ENCODE measurements around the gene ZNF831. TPM values are rescaled to one million over a fixed set of nuclear protein-coding genes. Genes with fewer than 3 reads are reported as not detected.

The ZNF831 gene
- total RNA-seq (10 to 100 TPM; 37.8 to 42.0 TPM), total RNA-seq (103 to 249 reads per million in 2 donors)

DNA sequence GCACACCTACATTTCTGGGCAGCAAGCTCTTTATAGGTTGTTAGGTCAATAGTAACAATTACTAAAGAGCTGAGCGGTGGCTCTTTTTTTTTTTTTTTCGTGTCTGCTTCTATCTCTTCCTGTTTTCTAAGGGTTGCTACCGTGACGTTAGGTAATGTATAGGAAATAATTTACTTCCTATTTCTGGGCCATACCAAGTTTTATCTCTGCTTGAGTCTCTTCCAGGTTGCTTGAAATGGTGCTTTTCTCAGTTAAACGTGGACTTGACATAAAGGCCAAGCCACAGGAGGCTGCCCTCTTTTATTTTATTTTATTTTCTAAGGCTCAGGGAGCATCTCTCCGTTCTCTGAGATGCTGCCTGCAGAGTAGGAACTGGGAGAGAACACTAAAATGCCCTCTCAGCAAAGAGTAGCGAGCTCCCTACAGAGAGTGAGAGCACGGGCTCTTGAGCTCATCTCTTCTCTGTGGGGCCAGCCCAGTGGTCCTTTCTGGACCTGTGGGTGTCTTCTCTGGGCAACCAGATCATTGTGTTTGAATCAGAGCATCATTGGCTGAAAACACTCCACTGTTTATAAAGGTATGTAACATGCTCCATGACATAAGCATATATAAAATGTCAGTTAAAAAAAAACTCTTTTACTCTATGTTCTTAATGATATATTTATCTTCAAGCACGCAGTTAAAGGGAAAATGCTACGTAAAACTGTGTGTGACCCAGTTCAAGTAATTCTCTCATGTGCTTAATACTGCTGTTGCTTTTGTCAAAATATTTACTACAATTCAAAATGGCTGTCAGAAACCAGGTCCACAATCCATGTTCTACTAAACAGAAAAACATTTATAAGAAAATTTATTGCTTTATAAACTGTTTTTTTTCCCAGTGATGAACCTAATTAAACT, at the start of gene ZNF831:
ZNF831 (plus strand) TSS at position 191 of the 900 bp plus-strand sequence. CDS start 27,199 bp downstream, outside the sequence.
- Mint-ChIP-seq H3K4me1 (peaks cover 67% of the 10 kb centered on the region), H3K27me3 (no peaks in the 10 kb centered on the region), H3K4me3 (peak within 1 kb of the TSS; percentile 94), H3K27ac (peak within 1 kb of the TSS; percentile 100), H3K36me3 (ENCODE audit: low read depth) (no peaks in the 10 kb centered on the region)
- DNase-seq (no peak), ATAC-seq (peak; percentile 31)
- H3K9me3 ChIP-seq (ENCODE audit: control insufficient read depth, low read length, poor library complexity, severe bottlenecking), result no peaks in the 10 kb centered on the region

DNA sequence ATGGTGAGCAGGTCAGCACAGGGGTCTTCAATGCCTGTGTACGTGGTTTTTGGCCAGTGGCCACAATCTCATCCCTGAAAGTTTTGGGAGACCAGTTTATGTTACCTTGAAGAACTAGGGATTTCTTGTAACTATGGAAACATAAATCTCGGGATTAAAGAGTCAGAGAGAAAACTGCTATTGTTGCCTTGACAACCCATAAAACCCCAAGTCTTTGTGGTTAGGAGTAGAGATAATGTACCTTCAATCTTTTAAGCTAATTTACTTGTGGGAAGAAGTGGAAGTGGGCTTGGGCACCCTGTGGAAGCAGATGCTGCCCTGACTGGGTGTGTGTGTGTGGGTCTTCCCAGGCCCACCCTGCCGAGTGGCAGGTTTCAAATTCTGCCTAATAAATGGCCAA, 46.1 kb upstream of the ZNF831 start:
- peak overlapping the region; percentile 28 for H3K4me3 Mint-ChIP-seq
- ATAC-seq, result peak; percentile 37
- DNase-seq, result no peak
- no peaks in the 10 kb centered on the region for H3K9me3 ChIP-seq (ENCODE audit: control insufficient read depth, low read length, poor library complexity, severe bottlenecking)
- no peaks in the 10 kb centered on the region for H3K36me3 Mint-ChIP-seq (ENCODE audit: low read depth)
- H3K27ac Mint-ChIP-seq, result peak overlapping the region; percentile 87
- H3K27me3 Mint-ChIP-seq, result no peaks in the 10 kb centered on the region
- peaks cover 53% of the 10 kb centered on the region for H3K4me1 Mint-ChIP-seq

DNA sequence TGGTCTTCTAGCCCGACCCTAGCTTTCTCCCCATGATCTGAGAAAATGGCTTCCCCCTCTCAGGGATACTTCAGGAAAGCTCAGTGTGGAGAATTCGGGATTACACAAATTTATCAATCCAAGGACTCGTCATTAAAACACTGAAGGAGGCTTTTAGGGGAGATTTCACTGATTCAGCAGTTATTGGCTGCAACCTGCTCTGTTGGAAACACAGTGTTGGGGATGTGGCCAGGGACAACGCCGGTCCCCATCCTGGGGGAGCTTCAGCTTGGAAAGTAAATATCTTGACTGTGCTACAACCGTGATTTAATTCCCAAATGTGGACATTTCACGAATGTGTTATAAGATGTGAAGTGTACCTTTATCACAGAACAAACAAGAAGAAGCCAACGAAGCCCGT, 44.8 kb upstream of the ZNF831 start:
- no peaks in the 10 kb centered on the region for H3K9me3 ChIP-seq (ENCODE audit: control insufficient read depth, low read length, poor library complexity, severe bottlenecking)
- Mint-ChIP-seq H3K27ac (peak overlapping the region; percentile 87), H3K36me3 (ENCODE audit: low read depth) (no peaks in the 10 kb centered on the region), H3K27me3 (no peaks in the 10 kb centered on the region), H3K4me1 (peaks cover 66% of the 10 kb centered on the region), H3K4me3 (no peak overlapping the region)
- no peak for DNase-seq
- ATAC-seq, result no peak

DNA sequence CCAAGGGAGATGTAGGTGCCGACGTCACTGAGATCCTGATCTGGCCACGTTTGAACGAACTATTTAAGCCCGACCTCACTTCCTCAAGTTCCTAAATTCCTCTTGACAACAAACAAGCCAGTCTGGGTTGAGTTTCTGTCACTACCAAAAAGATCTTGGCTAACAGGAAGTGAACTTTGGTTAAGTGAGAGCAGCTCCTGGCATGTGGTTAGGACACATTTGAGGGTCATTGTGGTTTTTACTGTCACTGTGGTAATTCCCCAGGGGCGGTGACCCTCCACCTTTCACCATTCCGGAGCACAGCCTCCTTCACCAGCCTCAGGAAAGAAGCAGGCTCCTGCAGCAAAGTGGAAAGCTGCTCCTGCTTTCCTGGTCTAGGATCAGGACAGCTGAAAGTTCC, 43.1 kb upstream of the ZNF831 start:
- DNase-seq (peak in 2 of 3 donors; percentile 14 to 27), ATAC-seq (peak; percentile 42)
- H3K4me3 Mint-ChIP-seq, result peak overlapping the region; percentile 90
- H3K4me1 Mint-ChIP-seq, result peaks cover 71% of the 10 kb centered on the region
- H3K9me3 ChIP-seq (ENCODE audit: control insufficient read depth, low read length, poor library complexity, severe bottlenecking), result no peaks in the 10 kb centered on the region
- H3K27me3 Mint-ChIP-seq, result no peaks in the 10 kb centered on the region
- H3K36me3 Mint-ChIP-seq (ENCODE audit: low read depth), result no peaks in the 10 kb centered on the region
- H3K27ac Mint-ChIP-seq, result peak overlapping the region; percentile 100

DNA sequence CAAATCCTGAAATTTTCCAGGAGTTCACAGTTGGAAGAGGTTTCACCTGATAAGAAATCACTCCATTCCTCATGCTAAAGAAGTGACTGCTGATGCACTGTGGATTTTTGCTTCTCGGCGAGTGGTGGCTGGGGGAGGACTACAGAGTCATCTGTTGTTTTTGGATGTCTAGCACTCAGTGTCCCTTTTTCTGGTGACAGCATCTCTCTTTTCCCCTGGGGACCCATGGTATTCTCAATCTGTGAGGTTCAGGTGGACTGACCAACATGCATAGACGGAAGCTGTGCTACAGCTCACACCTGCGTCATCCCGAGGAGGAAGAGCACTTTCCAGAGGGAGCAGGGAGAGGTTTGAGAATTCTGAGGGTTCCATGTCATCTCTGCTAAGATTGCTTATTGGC, 42.7 kb upstream of the ZNF831 start:
- no peaks in the 10 kb centered on the region for H3K9me3 ChIP-seq (ENCODE audit: control insufficient read depth, low read length, poor library complexity, severe bottlenecking)
- ATAC-seq (no peak), DNase-seq (no peak)
- H3K27me3 Mint-ChIP-seq, result no peaks in the 10 kb centered on the region
- H3K27ac Mint-ChIP-seq, result peak overlapping the region; percentile 100
- peaks cover 69% of the 10 kb centered on the region for H3K4me1 Mint-ChIP-seq
- H3K4me3 Mint-ChIP-seq, result peak overlapping the region; percentile 90
- H3K36me3 Mint-ChIP-seq (ENCODE audit: low read depth), result no peaks in the 10 kb centered on the region

DNA sequence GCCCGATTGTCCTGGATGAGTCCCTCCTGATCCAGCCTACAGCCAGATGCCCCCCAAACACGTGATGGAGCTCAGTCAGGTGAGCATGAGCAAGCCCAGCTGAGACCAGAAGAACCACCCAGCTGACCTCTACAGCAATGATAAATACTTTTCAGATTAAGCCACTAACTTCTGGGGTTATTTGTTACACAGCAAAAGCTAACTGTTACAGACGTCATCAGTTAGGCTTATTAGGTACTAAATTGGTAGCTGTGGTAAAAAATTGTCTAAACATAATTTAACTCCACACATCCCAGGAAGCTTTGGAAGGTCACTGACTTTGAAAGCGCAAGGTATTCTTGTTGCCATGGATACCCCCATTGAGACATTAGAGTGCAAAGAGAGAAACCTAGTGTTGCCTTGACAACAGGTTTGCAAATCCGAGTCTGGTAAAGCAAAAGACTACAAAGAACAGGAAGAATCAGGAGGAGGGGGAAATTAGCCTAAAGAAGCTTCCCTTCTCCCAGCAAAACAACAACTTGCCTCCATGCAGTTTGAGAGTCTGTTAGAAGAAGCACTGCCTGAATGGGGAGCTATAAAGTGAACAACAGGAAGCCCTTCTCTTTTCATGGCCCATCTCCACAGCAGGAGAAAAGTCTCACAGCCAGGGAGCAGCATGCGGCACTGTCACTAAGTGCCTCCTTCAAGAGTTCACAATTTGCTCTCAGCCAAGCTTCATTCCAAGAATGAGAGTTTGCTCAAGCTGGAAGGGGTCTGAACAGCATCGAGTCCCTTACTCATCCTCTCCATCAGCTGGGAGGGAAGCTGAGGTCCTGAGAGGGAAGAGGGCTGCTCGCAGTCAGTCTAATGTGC, 41.7 kb upstream of the ZNF831 start:
- H3K9me3 ChIP-seq (ENCODE audit: control insufficient read depth, low read length, poor library complexity, severe bottlenecking), result no peaks in the 10 kb centered on the region
- Mint-ChIP-seq H3K4me1 (peaks cover 66% of the 10 kb centered on the region), H3K27me3 (no peaks in the 10 kb centered on the region), H3K4me3 (peak overlapping the region; percentile 90), H3K27ac (peak overlapping the region; percentile 100), H3K36me3 (ENCODE audit: low read depth) (no peaks in the 10 kb centered on the region)
- DNase-seq (no peak), ATAC-seq (peak; percentile 34)

DNA sequence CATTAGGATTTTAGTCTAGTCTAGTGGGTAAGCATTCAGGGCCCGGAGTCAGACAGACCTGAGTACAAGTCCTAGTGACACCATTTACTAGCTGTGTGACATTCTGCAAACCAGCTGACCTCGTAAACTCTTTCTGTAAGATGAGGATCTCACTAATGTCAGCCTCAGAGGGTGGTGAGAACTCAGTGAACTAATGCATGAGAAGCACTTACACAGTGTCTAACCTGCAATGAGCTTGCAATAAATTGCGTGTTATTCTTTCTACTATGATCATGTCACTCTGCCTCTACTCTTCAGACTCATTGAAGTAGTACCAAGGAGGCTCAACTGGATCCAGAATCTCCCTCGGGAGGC, 41.1 kb upstream of the ZNF831 start:
- Mint-ChIP-seq H3K27me3 (no peaks in the 10 kb centered on the region), H3K36me3 (ENCODE audit: low read depth) (peaks cover 2% of the 10 kb centered on the region), H3K27ac (peak overlapping the region; percentile 100), H3K4me1 (peaks cover 65% of the 10 kb centered on the region), H3K4me3 (peak overlapping the region; percentile 90)
- ATAC-seq (peak; percentile 34), DNase-seq (no peak)
- no peaks in the 10 kb centered on the region for H3K9me3 ChIP-seq (ENCODE audit: control insufficient read depth, low read length, poor library complexity, severe bottlenecking)

DNA sequence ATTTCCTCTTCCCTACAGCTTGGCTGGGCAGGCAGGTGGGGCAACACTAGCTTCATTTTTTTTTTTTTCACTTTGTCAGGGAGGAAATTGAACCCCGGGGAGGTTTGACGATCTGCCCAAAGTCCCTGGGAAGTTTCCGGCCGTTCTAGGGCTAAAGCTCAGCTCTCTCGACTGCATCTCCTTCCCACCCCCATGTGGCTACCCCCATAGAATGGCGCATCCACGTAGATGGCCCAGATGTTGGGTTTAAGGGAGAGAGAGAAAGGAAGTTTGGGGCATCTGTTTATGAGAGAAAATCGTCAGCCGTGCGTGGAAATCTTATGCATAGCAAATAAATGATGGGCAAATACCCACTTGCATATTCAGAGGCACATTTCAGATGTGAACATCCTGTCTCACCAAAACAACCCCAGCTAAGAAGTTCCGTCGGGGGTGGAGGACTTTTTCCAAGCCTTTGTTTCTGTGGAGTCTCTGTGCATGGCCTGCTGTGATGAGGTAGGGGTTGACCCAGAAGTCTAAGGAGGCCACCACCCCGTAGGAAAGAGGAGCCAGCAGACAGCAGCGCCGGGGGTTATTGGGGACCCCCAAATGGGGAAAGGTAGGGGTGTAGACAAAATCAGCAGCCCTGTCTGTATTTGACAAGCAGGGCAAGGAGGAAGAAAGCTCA, 40.5 kb upstream of the ZNF831 start:
- Mint-ChIP-seq H3K36me3 (ENCODE audit: low read depth) (peaks cover 2% of the 10 kb centered on the region), H3K27me3 (no peaks in the 10 kb centered on the region), H3K4me3 (peak overlapping the region; percentile 90), H3K27ac (peak overlapping the region; percentile 100), H3K4me1 (peaks cover 62% of the 10 kb centered on the region)
- ATAC-seq (peak; percentile 66), DNase-seq (peak in 2 of 3 donors; percentile 21 to 35)
- H3K9me3 ChIP-seq (ENCODE audit: control insufficient read depth, low read length, poor library complexity, severe bottlenecking), result no peaks in the 10 kb centered on the region

DNA sequence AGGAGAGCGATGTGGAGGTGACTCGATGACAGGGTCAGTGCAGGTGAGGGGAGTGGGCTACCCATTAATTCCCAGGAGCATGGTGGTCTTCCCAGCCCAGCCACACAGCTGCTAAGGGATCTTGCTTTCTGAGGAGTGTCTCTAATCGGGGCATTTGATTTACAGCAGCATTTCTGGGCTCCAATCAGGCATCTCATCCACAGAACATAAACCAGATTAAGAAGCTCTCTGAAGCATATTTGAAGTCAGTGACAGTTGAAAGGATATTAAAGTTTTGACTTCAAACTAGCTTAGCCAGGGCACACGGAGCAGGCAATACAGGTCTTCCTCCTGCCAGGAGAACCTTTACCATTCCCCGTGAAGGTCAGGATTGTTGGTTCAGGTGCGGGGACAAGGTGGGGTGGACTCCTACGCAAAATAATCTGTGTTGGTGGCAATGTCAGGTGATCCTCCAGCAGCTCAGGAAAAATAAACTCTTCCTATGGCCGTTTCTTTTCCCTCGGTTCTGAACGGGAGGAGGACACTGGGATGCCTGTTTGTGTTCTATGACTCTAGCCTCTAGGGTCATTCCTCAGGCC, 39.9 kb upstream of the ZNF831 start:
- H3K36me3 Mint-ChIP-seq (ENCODE audit: low read depth), result peaks cover 2% of the 10 kb centered on the region
- DNase-seq (no peak), ATAC-seq (no peak)
- peaks cover 59% of the 10 kb centered on the region for H3K4me1 Mint-ChIP-seq
- H3K27ac Mint-ChIP-seq, result peak overlapping the region; percentile 100
- H3K27me3 Mint-ChIP-seq, result no peaks in the 10 kb centered on the region
- H3K4me3 Mint-ChIP-seq, result peak overlapping the region; percentile 90
- no peaks in the 10 kb centered on the region for H3K9me3 ChIP-seq (ENCODE audit: control insufficient read depth, low read length, poor library complexity, severe bottlenecking)

DNA sequence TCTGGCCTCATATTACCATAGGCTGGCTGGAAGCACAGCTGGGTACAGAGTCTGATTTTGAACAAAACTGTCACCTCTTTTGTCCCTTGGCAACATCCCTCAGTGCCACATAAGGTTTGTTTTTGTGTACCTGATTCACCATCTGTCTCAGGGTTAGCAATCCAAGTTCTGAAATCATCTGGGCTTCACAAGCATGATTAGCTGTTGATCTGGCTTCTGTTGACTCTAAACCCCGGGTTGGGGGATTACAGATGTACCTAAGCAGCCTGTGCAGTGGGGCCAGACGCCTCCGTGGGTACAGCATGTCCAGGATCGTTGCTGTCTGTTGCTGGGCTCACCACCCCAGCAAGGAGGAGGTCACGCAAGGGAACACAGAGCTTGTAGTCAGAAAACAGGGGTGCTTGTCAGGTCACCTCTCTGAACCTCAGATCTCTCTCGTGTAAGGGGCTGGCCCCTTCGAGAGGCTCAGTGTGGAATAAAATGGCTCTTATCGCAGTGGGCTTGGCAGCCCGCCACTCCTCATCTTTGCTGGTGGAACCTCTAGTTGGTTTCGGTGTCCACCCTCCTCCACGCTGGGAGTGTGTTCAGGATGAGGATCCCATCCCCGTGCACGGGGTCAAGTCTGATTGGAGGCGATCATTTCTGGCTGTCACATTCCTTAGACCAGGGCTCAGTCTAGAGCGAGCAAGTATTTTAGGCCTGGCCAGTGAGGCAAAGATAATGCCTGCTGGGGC, 39.2 kb upstream of the ZNF831 start:
- DNase-seq, result no peak

DNA sequence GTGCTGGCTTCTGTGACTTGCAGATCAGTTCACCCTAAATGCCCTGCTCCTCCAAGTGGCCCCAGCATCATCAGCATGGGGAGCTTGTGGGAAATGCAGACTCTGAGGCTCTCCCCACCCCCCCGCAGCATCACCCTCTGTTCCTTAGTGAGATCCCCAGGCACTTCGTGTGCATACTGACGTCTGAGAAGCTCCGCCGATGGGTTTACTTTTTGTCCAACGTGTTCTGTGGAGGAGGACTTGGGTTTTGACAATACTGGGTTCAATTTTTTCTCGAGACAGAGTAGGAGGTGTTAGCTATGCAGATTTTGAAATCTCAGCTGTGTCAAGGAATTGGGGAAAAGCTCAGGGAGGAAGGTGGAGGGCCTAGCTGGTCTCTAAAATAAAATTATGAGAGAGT, 38.3 kb upstream of the ZNF831 start:
- Mint-ChIP-seq H3K4me3 (no peak overlapping the region), H3K4me1 (peaks cover 51% of the 10 kb centered on the region), H3K27ac (peak overlapping the region; percentile 100), H3K36me3 (ENCODE audit: low read depth) (peaks cover 2% of the 10 kb centered on the region), H3K27me3 (no peaks in the 10 kb centered on the region)
- H3K9me3 ChIP-seq (ENCODE audit: control insufficient read depth, low read length, poor library complexity, severe bottlenecking), result no peaks in the 10 kb centered on the region
- ATAC-seq (no peak), DNase-seq (no peak)

More for the DNA sequence above, 39.2 kb upstream of the ZNF831 start:
- Mint-ChIP-seq H3K4me1 (peaks cover 59% of the 10 kb centered on the region), H3K4me3 (peak overlapping the region; percentile 90), H3K27ac (peak overlapping the region; percentile 100), H3K36me3 (ENCODE audit: low read depth) (peaks cover 2% of the 10 kb centered on the region), H3K27me3 (no peaks in the 10 kb centered on the region)
- H3K9me3 ChIP-seq (ENCODE audit: control insufficient read depth, low read length, poor library complexity, severe bottlenecking), result no peaks in the 10 kb centered on the region
- ATAC-seq, result no peak

DNA sequence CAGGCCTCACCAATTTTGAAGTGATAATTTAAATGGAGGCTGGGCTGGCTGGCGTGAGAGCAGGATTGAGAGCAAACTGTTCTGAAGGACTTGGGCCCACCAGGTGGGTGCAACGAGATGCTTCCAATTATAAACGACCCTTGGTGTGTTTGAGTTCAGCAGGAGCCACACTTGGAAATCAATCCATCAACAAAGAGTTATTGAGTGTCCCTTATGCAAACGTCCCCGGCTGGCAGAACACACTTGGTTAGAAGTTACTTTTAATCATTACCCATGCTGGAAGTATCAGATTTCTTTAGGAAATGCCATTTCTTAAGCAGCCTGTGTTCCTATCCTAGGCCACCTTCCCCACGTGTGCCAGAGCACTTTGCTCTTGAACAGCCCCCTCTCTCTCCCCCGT, 37.8 kb upstream of the ZNF831 start:
- peaks cover 46% of the 10 kb centered on the region for H3K4me1 Mint-ChIP-seq
- H3K27ac Mint-ChIP-seq, result peak overlapping the region; percentile 100
- no peaks in the 10 kb centered on the region for H3K27me3 Mint-ChIP-seq
- no peaks in the 10 kb centered on the region for H3K9me3 ChIP-seq (ENCODE audit: control insufficient read depth, low read length, poor library complexity, severe bottlenecking)
- H3K4me3 Mint-ChIP-seq, result no peak overlapping the region
- ATAC-seq (no peak), DNase-seq (no peak)
- peaks cover 2% of the 10 kb centered on the region for H3K36me3 Mint-ChIP-seq (ENCODE audit: low read depth)
